NCI-H345 treated with DMSO at 0.1 percent for 48 hours (cell line): Measurements from ENCODE around the gene PLEKHN1.
"Not testable (repeated sequence)": the region's sequence is repeated elsewhere in the genome, so short reads cannot be mapped to it uniquely, and the experiment has no call there.

Experiments
- DNase-seq: peaks from one replicate; lab custom pipeline; 2025; ENCODE audit not compliant: unreplicated experiment; lab: John Stamatoyannopoulos, UW

The PLEKHN1 gene

DNA sequence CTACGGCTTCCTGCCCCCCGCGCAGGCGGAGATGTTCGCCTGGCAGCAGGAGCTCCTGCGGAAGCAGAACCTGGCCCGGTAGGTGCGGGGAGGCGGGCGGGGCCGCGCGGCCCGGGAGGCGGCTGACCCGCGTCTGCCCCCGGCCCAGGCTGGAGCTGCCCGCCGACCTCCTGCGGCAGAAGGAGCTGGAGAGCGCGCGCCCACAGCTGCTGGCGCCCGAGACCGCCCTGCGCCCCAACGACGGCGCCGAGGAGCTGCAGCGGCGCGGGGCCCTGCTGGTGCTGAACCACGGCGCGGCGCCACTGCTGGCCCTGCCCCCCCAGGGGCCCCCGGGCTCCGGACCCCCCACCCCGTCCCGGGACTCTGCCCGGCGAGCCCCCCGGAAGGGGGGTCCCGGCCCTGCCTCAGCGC, 23.9 kb upstream of the PLEKHN1 start:
- DNase-seq = no peak

DNA sequence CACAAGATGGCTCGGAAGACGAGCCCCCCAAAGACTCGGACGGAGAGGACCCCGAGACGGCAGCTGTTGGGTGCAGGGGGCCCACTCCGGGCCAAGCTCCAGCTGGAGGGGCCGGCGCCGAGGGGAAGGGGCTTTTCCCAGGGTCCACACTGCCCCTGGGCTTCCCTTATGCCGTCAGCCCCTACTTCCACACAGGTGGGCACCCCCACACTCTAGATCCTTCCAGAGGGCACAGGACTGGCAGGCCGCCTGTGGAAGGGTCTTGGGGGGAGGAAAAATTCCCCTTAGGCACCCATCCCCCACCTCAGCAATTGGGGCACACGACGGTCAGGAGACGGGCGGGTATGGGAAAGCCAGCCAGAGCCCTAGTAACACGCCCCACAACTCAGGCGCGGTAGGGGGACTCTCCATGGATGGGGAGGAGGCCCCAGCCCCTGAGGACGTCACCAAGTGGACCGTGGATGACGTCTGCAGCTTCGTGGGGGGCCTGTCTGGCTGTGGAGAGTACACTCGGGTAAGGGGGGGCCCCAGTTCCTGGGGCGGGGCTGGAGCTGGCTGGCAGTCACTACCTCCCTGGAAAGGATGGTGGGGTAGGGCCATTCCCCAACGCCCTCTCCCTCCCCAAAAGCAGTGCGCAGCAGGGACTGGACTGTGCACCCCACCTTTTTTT, 23.3 kb upstream of the PLEKHN1 start:
- no peak for DNase-seq

DNA sequence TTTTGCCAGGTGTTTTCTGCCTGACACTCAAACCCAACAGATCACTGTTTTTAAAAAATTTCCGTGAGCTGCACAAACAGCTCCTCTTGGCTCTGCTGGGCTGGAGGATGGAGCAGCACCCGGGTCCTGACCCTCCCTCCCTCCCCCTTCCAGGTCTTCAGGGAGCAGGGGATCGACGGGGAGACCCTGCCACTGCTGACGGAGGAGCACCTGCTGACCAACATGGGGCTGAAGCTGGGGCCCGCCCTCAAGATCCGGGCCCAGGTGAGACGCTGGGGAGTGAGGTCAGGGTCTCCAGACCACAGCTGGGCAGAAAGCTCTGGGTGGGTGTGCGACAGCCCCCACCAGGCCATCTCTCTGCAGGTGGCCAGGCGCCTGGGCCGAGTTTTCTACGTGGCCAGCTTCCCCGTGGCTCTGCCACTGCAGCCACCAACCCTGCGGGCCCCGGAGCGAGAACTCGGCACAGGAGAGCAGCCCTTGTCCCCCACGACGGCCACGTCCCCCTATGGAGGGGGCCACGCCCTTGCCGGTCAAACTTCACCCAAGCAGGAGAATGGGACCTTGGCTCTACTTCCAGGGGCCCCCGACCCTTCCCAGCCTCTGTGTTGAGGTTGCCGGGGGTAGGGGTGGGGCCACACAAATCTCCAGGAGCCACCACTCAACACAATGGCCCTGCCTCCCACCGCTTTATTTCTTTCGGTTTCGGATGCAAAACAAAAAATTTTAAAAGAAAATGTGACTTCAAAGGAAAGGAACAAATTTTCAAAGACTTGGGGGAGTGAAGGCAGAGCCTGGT, 22.5 kb upstream of the PLEKHN1 start:
- DNase-seq = no peak

DNA sequence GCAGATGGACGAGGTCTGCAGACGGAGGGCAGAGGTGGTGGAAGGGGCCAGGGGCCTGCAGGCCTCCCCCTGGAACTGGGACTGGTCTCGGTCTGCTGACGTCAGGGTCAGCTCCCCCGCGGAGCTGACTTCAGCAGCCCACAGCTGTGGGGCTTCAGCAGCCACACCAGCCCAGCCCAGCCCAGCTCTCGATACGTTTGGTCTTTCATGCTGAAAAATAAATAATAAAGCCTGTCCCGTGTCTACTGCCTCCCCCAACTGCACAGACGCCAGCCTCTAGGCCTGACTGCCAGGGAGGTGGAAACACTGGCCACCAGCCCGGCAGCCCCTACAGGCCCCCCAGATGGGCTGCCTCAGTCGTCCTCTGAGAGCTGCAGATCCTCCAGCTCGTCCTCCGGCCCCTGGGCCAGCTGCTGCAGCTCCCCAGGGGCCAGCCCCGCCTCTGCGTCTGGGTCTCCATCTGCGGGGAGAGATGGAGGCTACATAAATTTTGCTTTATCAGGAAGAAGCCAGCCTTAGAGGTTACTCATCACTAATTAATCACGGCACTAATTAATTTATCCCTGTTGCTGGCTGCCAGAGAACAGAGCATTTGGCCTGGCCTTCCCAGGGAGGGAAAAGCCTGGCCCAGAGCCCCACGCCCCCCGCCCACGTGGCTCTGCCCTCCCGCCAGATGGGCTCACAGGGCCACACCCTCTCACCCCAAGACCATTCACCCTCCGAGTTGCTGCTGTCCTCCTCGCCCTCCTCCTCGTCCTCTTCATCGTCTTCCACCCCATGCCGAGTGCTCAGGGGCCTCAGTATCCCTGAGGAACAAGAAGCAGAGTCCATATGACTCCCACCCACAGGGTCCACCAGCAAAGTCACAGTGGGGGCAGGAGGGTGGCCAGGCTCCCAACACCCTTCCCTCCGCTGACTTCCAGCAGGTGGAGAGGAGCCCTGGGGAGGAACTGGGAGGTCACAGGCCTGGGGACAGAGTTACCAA, 21.6 kb upstream of the PLEKHN1 start:
- no peak for DNase-seq

DNA sequence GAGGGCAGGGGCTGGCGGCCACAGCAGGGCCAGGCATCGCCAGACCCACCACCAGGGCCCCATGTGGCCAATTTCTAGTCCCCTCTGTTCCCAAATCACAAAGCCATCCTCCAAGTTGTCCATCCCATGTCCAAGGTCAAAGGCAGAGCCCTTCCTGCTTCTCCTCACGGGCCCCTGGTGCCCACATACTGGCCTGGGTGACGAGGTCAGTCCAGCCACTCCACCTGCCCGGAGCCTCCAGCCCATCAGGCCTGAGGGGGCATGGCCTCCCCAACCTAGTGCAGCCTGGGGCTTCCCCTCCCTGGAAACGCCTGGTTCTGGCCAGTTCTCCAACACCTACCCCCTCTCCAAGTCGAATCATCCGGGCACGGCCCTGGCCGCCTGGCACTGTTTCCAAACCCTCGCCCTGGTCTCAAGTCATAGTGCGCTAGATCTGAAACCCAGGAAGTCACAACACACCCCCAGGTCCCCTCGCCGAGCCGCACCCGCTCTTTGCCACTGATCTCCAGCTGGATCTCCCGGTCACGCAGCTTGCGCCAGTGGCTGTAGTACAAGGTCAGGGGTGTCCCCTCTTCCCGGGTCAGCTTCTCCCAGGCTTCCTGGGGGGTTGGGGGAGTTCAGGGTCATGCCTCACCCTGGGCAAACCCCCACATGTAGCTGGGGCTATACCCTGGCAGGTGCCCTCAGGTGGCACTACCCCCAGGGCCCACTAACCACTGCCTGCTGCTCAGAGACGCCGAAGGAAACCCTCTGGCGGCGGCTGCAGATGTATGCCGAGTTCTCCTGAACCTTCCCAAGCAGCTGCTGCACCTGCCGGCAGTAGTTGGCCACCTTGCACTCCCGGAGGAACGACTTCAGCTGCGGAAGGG, 20.4 kb upstream of the PLEKHN1 start:
- no peak for DNase-seq

DNA sequence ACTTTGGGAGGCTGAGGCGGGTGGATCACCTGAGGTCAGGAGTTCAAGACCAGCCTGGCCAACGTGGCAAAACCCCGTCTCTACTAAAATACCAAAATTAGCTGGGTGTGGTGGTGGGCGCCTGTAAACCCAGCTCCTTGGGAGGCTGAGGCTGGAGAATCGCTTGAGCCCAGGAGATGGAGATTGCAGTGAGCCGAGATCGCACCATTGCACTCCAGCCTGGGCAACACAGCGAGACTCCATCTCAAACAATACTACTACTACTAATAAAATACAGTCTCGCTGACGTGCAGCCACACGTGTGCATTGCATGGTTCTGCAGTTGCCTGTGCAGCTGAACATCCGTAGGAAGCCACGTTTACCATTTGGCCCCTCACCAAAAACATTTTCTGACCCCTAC, 19.5 kb upstream of the PLEKHN1 start:
- DNase-seq = not testable (repeated sequence)

DNA sequence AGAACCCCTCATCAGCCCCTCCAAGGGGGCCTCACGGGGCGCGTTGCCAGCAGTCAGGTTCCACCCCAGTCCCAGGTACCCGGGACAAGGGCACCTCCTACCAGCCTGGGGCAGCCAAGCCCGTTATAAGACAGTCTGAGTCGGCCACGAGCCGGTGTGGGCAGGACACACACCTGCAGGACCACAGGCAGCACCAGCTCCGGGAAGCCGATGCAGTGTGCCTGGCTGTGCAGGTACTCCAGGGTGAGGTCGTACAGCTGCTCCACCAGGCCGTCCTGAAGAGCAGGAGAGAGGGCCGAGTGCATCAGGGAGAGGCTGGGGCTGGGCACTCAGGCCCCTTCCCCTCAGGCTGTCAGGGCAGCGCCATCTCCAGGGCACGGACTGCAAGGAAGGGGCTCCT, 18.3 kb upstream of the PLEKHN1 start:
- DNase-seq = no peak

DNA sequence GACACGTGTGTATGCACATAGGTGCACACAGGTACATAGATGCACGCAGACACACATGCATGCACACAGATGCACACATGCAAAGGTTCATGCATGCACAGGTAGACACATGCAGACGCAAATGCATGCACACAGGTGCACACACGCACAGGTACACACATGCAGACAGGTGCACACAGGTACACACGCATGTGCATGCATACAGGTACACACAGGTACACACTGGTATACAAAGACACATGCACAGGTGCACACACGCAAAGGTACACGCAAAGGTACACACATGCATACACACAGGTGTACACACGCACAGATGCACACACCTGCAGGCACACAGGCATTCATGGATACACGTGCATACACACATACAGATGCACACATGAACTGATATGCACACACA, 16.0 kb upstream of the PLEKHN1 start:
- DNase-seq = no peak

DNA sequence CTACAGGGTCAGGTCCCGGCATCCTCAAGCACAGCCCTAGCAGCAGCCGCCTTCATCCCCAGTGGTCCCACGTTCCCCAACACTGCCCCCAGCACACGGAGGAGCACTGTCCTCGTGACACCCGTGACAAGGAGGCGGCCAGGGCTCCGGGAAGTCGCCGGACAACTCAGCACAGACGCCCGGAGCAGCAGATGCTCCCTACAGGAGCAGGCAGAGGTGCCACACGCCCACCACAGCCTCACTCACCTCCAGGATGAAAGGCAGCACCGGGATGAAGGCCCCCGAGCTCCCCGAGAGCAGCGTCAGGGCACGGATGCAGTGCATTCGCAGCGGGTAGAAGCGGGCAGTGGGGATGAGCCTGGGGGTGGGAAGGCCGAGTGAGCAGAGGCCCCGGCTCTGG, 15.4 kb upstream of the PLEKHN1 start:
- no peak for DNase-seq

DNA sequence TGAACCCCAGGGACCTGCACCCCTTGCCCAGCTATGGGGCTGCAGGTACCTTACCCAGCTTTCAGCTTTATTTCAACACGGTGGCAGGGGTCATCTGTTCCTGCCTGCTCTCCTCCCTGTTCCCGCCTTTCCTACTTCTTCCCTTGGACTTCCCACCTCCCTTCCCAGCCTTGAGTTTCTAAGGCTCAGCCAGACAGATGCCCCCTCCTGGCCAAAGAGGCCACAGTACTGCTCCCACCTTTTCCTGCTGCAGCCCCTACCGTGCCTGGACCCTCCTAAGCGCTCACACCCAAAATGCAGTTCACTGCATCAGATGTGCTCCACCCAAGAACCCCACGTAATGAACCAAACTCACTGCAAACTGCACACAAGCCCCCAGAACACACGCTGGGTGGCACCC, 14.9 kb upstream of the PLEKHN1 start:
- no peak for DNase-seq

DNA sequence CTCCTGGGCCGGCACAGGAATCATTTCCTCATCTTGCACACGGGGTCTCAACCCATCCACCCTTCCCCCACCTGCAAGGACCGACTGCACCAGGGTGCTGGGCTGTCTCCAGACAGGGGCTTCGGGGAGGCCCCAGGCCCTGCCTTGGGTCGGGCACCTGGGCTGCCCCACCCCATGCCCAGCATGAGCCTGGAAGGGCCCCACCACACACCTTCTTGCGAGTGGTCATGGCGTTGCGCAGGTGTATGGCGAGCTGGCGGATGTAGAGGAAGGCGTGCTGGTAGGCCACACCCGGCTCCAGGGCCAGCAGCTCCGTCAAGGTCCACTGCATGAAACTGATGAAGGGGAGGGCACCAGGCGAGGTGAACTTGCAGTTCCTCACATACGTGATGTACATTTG, 14.1 kb upstream of the PLEKHN1 start:
- no peak for DNase-seq

DNA sequence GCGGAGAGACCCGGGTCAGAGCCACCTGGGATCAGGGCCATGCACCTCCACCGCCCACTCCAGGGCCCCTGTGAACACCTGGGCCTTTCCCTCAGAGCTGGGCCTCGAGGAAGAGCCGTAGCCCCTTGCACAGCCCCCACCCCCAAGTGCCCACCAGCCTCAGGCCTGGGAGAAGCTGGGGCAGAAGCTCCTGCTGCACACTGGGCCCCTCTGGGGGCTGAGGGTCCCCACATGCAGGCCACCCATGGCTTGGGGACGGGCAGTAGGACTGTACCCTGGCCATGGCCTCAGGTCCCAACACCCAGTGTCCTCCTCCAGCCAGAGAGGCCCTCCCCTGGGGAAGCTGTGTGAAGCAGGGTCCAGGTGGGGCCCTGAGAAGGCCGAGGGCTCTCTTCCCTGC, 13.7 kb upstream of the PLEKHN1 start:
- DNase-seq = no peak

DNA sequence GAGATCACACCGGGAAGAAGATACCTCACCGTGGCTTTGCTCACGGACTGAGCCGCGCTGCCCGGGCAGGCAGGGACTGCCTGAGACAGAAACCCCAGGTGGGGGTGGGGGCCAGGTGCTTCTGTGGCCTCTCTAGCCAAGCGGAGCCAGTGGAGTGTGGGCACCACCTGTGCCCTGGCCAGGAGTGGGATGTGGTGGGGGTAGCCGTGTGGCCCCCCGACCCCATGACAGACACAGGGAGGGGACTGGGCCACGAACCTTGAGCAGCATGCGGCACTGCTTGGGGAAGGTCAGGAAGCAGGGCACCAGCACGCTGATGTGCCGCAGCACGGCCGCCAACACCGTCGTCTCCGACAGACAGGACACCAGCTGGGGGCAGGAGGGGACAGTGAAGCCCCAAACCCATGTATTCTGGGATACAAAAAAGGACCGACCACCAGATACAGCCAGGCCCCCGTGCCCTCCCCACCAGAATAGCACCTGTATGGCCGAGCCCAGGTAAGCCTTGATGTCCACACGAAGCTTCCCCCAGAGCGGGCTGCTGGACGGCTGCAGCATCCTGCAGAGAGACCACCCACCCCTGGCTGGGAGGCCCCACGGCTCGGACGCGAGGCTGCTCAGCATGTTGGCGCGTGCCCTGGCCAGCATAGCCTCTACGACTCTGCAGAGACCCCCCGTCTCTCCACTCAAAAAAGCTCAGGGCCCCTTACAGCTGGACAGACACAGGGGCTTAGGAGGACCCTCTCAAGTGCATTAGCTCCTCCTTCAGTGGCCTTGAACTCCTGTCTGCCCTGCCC, 12.6 kb upstream of the PLEKHN1 start:
- DNase-seq = no peak

DNA sequence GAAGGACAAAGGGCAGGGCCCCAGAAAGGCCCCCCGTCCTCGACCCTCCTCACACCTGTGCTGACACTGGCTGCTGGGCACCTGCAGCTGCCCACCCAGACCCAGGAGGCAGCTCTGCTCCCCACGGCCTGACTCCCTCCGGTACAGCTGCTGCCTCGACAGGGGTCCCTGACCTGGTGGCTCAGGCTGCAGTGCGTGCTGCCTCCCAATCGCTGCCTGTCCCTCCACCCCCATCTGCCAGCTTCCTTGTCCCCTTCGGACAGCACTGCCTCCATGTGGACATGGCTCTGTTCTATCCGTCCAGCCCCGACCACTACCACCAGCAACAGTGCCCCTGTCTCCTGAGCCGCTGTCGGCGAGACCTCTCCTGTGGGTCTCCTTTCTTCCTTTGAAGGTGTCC, 11.4 kb upstream of the PLEKHN1 start:
- no peak for DNase-seq

DNA sequence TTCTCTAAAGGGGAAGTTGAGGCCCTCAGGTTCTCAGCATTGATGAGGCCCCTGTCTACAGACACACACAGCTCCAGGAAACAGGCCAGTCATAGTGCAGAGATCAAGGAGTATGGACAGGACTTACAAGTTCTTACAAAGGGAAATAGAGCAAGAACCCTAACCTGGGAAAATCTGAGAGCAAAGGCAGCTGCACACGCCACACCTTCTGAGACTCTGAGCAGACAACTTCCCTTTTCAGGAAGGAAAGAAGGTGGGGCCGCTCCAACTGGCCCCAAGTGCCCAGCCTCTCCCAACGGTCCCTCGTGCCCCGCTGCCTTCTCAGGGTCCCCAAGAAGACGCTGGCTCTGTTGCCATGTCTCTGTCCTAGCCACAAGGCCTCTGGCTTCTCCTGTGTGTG, 10.8 kb upstream of the PLEKHN1 start:
- no peak for DNase-seq

DNA sequence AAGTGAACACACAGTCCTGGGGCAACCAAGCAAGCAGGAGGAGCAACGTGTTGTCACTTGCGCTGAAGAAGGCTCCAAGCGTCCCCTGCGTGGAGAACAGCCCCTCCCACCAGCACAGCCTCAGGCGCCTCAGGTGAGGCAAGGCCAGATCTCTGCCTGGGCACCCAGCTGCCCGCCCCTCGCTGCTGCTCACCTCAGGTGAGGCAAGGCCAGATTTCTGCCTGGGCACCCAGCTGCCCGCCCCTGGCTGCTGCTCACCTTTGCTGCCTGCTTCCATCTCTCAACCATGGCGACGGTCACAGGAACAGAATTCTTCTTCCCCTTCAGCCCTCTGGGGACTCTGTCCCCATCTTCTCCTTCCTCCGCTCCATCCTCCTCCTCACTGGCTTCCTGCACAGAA, 9.6 kb upstream of the PLEKHN1 start:
- DNase-seq = no peak

DNA sequence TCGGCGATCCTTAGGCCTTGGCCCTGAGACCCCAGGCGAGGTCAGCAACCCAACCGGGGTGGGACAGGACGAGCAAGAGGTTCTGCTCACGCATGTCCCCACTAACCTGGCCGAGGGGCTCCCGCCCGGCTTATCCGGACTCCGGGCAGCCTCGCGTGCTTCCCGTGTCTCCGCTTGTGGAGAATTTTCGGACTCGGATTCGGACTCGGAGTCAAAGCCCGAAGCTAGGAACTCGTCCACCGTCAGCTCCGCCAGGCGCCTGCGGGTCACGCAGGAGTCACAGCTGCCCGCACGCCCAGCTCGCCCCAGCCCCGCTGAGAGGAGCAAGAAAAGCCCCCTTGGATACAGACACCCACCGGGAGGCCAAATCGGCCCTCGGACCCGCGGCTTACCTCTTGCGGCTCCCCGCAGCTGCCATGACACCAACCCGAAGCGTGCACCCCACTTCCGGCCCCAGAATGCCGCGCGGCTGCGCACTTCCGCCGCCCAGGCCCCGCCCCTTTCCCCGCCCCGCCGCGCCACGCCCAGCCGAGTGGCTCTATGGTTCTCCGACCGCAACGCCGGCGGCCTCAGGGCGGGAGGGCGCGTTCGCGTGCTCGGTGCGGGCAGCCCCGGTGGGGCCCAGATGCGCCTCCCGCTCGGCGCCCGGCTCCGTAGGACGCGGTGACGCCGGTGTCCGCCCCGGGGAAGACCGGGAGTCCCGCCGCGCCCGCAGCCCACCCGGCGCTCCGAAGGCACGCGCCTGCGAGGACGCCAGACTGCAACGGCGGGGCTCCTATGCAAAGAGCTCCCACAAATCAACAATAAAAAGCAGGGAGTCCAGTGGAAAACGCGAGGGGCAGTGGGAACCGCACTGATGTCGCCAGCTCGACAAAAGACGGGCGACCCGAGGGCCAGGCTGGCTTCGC, 7.2 kb upstream of the PLEKHN1 start, which contains the start of gene NOC2L:
Gene NOC2L, minus strand, starts transcription at position 434 of the 908 bp plus-strand sequence. Its CDS starts 16 bp downstream, at position 418.
- peak; percentile 70 for DNase-seq

DNA sequence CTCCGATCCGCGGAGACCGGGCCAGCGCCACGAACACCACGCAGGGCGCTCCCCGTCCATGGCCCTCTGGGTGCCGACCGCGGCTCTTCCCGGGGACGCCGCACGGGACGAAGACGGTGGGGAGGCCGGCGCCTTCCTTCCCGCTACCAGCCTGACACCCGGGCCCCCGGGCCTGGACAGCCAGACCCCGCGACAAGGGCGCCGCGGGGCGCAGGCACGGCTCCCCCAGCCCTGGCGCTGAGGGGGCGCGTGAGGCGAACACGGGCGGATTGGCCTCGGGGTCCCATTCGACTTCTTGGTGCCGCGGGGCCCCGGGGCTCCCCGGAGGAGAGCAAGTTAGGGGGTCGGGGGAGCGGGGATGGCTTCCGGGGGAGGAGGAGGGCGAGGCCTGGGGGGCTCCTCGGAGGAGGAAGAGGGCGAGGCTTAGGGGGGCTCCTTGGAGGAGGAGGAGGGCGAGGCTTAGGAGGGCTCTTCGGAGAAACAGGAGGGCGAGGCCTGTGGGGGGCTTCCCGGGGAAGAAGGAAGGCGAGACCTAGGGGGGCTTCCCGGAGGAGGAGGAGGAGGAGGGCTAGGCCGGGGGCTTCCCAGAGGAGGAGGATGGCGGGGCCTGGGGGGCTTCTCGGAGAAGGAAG, 6.4 kb upstream of the PLEKHN1 start:
- DNase-seq = no peak
